GM12873 (cell line): ENCODE data around the gene MAN1A1.

Experiments used
- CTCF ChIP-seq: IDR thresholded peaks from 2 replicates; pipeline ENCODE4 v1.5.1; 2012; ENCODE audit warnings: low read depth, mild to moderate bottlenecking, moderate library complexity, low read length, control low read depth; ENCODE audit not compliant: insufficient read depth; ENCODE audit errors: missing control alignments

MAN1A1 gene

GRCh38 chr6:119349361-119350201 is at the start of gene MAN1A1:
Gene MAN1A1 (minus strand): TSS chr6:119349761. CDS start chr6:119349065, 696 bp downstream.
- TF ChIP-seq CTCF: peak; percentile 19

- TF ChIP-seq CTCF: no peak
These were observed 45.6 kb upstream of the MAN1A1 start for GRCh38 chr6:119395192-119395591.

- no peak for TF ChIP-seq CTCF
These were observed 40.8 kb upstream of the MAN1A1 start for GRCh38 chr6:119390247-119390793.

- TF ChIP-seq CTCF: no peak
These were observed 36.4 kb upstream of the MAN1A1 start for GRCh38 chr6:119385994-119386393.

- TF ChIP-seq CTCF: no peak
These were observed 34.9 kb upstream of the MAN1A1 start for GRCh38 chr6:119384444-119384843.

- TF ChIP-seq CTCF: no peak
These were observed 30.2 kb upstream of the MAN1A1 start for GRCh38 chr6:119379809-119380208.

- no peak for TF ChIP-seq CTCF
These were observed 20.5 kb upstream of the MAN1A1 start for GRCh38 chr6:119370080-119370479.
